Left lobe of liver (tissue), 2 donors: ENCODE measurements around the gene OPCML. TPM values are rescaled to one million over a fixed set of nuclear protein-coding genes. Genes with fewer than 3 reads are reported as not detected.

ENCODE experiments used
- ATAC-seq: fragments of 200-7000 bp; cut with Tn5 transposase; one replicate; pipeline ENCODE4 v1.9.1; 2020; ENCODE audit warnings: mild to moderate bottlenecking, moderate library complexity
- DNase-seq: peaks from one replicate; pipeline ENCODE4 v3.0.0-alpha.2; 2020; ENCODE audit warnings: low spot score
- total RNA-seq: library from RNA; stranded (reverse); gene quantifications from one replicate; pipeline ENCODE4 v1.2.1, GENCODE V29; 2021
- donor health status: DM: no; HTN: no; CAD: no; lungs with moderate emphysema.
- donor health status: DM: no; HTN: yes; CAD: no.

The OPCML gene
- total RNA-seq, 1 donor from 2014 or later = 0.05 TPM

DNA sequence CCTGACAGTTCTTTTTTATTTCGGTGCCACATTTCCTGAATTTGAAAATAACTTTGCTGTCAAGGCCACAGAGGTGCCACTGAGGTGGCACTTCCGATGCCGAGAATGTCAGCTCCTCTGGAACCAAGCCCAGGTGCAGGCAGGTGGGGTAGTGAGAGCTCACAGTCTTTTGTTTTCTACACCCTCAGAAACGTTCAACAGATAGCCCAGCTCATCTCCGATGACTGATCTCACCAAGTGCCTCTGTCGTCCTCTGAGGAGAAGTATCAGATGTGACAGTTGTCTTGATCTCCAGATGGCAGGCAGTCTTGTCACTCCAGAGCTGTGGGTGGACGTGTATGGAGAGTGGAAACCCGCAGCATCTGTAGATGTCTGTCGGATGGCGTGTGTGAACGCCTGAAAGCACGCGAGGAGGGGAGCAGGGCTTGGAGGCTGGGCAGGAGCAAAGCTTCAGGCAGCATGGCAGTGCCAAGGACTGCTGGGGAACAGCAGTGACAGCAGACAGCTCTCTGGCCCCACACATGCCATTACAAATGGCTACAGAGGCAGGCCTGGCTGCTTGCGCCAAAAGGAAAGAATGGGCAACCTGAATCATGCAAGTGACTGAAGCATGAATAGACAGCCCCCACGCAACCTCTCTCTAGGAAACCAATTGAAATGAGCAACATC is 877.0 kb downstream of the OPCML start:
- ATAC-seq (no peak), DNase-seq (no peak)

- DNase-seq (no peak), ATAC-seq (no peak)
Observed at GRCh38 chr11:132653237-132653636, 879.1 kb downstream of the OPCML start.

DNA sequence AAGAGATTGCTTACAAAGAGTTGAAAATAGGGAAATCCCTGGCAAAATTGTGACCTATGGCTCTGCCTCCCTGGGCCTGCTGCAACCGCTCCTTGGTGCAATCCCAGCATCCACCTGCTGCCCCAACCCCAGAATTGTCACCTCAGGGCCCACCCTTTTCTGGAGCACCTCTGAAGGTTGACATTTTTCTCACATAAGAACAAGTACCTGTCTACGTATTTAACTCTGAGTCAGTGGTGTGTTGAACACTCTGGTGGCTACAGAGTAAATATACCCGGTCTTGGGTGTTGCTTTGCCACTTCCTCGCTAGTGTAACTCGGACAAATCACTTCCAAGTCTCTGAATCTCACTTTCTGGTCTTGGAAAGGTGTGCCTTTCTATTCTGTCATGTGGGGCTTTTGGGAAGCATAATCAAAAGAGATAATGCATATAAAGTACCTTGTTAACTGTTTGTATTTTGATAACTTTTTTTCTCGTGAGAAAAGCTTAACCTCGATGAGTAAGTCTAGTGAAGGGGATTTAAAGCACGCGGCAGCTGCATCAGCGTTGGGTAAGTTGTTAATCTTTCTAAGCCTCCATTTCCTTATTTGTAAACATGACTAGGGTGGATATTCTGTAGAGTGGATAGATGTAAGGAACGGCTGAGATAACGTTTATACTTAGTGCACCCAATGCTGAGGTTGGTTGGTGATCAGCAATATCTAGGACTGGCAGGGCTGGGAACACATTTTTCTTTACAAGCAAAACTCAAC is 881.2 kb downstream of the OPCML start:
- ATAC-seq = no peak
- DNase-seq = no peak

DNA sequence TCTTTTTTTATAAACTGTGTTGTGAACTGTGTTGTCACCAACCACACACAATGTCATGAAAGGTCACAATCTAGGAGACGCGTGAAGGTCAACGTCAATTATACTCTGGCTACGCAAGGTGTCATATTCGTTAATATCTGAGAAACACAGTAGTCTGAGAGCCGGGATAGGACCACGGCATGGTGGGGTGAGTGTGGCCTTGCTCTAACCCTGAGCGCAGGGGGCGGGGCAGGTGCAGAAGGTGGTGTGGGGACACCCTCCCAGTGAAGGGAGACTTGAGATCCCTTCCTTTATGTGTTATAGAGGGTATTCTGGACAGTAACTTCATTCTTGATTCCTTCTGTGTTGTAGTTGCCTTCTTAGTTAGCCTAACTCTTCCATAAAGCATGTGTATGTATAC is 883.0 kb downstream of the OPCML start:
- ATAC-seq (no peak), DNase-seq (no peak)

DNA sequence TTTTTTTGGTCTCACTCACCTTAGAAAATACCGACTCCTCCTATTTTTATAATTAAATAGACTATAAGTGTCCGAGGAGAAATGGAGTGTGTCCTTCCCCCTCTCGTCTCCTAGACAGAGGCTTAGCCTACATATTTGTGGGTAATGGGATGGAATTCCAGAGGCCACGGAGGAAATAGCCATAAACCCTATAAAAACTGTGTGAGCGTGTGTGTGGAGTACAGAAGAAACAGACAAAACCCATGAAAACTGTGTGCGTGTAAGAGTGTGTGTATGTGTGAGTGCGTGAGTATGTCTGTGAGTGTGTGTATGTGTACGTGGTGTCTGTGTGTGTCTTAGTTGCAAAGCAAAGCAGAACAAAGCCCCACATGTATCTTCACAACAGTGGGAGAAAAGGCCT is 883.5 kb downstream of the OPCML start:
- ATAC-seq (no peak), DNase-seq (no peak)

DNA sequence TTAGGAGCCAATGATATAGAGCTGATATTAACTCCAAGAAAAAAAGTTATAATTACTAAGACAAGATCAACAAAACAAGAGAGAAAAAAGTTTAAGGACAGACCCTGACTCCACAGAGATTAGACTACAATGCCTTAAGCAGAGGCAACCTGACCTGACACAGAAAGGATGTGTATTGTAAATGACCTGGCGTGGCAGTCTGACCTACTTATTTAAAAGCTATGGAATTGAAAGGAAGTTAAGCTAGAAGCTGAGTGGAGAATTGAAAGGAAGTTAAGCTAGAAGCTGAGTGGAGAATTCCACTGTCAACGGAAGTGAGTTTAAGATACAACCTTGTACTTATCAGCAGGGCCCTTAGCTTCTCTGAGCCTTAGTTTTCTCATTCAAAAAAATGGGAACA is 885.4 kb downstream of the OPCML start:
- DNase-seq = no peak

GRCh38 chr11:132644520-132645239 is 887.6 kb downstream of the OPCML start:
- ATAC-seq = no peak
- DNase-seq = no peak

More for the DNA sequence above, 885.4 kb downstream of the OPCML start:
- ATAC-seq = peak; percentile 33

DNA sequence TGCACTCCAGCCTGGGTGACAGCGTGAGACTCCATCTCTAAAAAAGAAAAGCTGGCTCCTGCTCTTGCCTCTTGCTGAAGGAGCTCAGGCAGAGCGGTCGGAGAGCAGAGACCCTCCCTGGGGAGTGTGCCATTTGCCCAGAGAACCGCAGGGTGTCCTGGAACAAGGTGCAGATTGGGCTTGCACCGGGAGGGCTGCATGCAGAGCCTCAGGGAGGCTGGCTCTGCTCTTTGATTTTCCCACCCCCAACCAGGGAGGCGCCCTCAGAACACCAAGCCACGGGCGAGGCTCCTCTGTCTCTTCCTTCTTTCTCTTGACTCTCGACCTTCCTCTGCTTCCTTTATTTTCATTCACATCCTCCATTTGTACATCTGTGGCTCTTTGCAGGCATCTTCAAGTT is 889.1 kb downstream of the OPCML start:
- DNase-seq (no peak), ATAC-seq (no peak)

DNA sequence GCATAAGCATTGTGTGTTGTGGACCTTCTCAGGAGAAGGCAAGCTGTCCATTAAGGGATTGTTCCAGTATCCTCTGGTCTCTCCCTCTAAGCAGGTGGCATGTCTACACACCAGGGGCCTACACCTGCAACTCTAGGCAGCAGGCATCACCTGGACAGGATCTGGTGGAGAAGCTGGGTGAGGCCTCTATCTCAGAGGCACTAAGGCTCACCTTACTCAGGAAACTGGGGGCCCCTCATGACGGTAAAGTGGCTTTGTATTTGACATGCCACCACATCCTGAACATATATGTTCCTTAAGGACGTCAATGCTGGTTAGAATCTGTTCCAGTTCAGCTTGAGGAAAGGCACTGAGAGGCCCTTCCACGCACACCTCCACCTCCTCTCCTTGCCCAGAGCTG is 891.3 kb downstream of the OPCML start:
- ATAC-seq = no peak
- DNase-seq = no peak

GRCh38 chr11:132639986-132640385 is 892.3 kb downstream of the OPCML start:
- ATAC-seq (no peak), DNase-seq (no peak)

- ATAC-seq (no peak), DNase-seq (no peak)
Observed at GRCh38 chr11:132639403-132639802, 892.9 kb downstream of the OPCML start.

DNA sequence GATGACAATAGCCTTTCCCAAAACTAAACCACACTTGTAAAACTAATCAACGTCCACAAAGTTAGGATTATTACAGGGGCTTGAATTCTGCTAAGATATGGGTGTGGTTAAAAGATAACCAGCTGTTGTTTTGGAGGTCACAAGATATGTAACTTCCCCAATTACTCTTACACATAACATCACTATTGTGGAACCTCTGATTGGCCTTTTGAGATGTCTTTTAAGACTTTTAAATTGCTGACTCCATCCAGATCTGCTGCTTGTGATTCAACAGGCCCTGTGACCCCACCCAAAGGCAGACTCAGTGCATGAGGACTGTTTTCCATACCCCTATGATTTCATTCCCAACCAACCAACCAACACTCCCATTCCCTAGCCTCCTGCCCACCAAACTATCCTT is 893.9 kb downstream of the OPCML start:
- ATAC-seq (no peak), DNase-seq (no peak)

GRCh38 chr11:132636523-132636922 is 895.8 kb downstream of the OPCML start:
- DNase-seq (no peak), ATAC-seq (no peak)

DNA sequence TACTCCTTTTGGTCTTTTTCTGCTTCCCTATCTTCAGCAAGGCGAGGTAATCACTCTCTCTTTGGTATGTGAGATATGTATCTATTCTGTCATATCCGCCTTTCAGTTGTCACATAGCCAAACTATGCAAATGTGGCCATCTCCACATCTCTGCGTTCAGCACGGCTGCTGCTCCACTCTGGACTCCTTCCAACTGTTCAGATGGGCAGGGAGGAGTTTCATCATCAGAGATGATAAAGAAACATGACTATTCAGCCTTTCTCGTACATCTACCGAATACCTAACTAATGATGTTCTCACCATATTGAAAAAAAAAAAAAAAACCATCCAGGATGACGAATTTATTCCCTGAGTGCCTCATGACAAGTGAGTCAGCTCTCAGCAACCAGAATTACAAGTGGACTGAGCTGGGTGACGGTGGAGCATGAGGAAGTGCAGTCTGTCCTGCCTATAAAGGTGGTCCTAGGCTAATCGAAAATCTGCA is 899.6 kb downstream of the OPCML start:
- ATAC-seq (no peak), DNase-seq (no peak)

GRCh38 chr11:132631989-132632388 is 900.3 kb downstream of the OPCML start:
- ATAC-seq = no peak
- DNase-seq = no peak

DNA sequence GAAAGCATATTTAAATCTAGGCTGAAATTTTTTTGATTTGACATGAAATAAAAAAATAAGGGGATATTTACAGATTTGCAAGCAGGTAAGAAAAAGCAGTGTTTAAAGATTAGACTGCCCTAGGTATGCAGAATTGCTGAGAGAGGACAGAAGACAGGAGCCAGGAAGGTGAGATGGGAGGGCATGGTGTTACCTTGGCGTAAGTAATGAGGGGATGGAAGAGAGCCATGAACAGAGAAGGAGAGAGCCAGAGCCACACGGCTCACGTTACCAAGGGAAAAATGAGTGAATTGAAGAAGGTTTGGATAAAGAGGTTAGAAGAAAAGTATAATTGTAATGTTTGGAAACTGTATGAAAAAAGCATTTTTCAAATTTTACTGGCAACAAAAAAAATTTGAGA is 904.3 kb downstream of the OPCML start:
- no peak for DNase-seq
- no peak for ATAC-seq

DNA sequence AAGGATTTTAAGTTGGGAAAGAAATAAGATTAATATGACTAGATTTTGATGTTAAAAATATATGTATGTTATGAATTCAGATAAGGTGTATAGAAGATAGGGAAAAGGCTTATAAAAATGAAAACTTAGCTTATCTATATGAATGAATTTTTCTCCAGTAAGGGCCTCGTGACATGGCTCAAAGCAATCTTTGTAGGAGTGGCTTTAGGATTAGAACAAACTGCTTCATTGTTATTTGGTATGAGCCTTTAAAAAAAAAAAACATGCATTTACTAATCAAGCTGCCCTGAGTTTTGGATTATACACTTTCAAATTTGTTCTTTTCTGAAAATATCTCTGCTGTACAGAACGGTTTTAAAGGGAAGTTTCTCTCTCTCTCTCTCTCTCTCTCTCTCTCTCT is 905.9 kb downstream of the OPCML start:
- ATAC-seq (no peak), DNase-seq (no peak)

GRCh38 chr11:132623511-132623910 is 908.8 kb downstream of the OPCML start:
- ATAC-seq (no peak), DNase-seq (no peak)

GRCh38 chr11:132621976-132622580 is 910.2 kb downstream of the OPCML start:
- DNase-seq (no peak), ATAC-seq (no peak)

DNA sequence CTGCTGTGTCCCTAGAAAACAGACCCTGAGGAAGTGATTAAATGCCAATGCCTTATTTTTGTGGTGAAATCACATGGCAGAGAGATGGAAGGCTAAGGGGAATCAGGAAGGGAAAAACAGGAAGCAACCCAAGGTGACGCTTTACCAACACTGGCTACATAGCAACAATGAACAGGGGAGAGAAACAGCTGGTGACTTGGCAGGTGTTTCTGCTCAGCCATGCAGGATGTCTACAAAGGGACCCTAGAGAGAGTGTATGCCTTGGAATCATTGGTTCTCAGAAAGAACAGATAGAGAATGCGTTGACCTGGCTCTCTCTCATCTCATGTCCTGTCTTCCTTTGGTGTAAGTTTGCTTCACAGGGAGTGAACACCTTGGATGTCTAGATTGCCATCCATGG is 911.9 kb downstream of the OPCML start:
- no peak for DNase-seq
- no peak for ATAC-seq

GRCh38 chr11:132610791-132611190 is 921.5 kb downstream of the OPCML start:
- DNase-seq (no peak), ATAC-seq (no peak)
